Stimulated activated CD8-positive, alpha-beta memory T cell treated with anti-CD3 and anti-CD28 coated beads, Interleukin-2, amount 100 ng/mL, for 48 hours (primary cell): ENCODE data around the gene CYP4F22.
"Not testable (repeated sequence)": the region's sequence is repeated elsewhere in the genome, so short reads cannot be mapped to it uniquely, and the experiment has no call there.

Experiments
- DNase-seq, 2 donors: peaks; one replicate each; pipeline ENCODE4 v3.0.0-alpha.2; 2020; ENCODE audit warnings: low read depth in 2 of 2

CYP4F22 gene

GRCh38 chr19:15508035-15508710 lies at the start of gene CYP4F22:
Gene CYP4F22, plus strand, starts transcription at chr19:15508525. Its CDS starts 16,812 bp downstream, at chr19:15525337.
- DNase-seq: peak in 1 of 2 donors; percentile 20

- no peak for DNase-seq
These were observed 46.6 kb upstream of the CYP4F22 start for GRCh38 chr19:15461694-15462093.

- DNase-seq: peak; percentile 58 to 60
These were observed 44.4 kb upstream of the CYP4F22 start for GRCh38 chr19:15463861-15464371.

GRCh38 chr19:15464394-15465385 lies 43.6 kb upstream of the CYP4F22 start, which contains the start of gene RASAL3:
Gene RASAL3, minus strand, starts transcription at chr19:15464544. Its CDS starts 186 bp downstream, at chr19:15464358.
- DNase-seq: peak; percentile 55 to 61

- DNase-seq: peak in 1 of 2 donors; percentile 37
These were observed 41.2 kb upstream of the CYP4F22 start for GRCh38 chr19:15466851-15467733.

GRCh38 chr19:15467734-15468214 lies 40.6 kb upstream of the CYP4F22 start:
- DNase-seq: no peak

GRCh38 chr19:15468675-15469512 lies 39.4 kb upstream of the CYP4F22 start:
- no peak for DNase-seq

GRCh38 chr19:15469513-15470297 lies 38.6 kb upstream of the CYP4F22 start:
- DNase-seq: no peak

- DNase-seq: no peak
These were observed 36.7 kb upstream of the CYP4F22 start for GRCh38 chr19:15471639-15472101.

GRCh38 chr19:15473821-15474220 lies 34.5 kb upstream of the CYP4F22 start:
- not testable (repeated sequence) for DNase-seq

GRCh38 chr19:15475169-15475568 lies 33.2 kb upstream of the CYP4F22 start:
- no peak for DNase-seq

- no peak for DNase-seq
These were observed 32.7 kb upstream of the CYP4F22 start for GRCh38 chr19:15475611-15476010.

- no peak for DNase-seq
These were observed 32.0 kb upstream of the CYP4F22 start for GRCh38 chr19:15476325-15476724.

- no peak for DNase-seq
These were observed 28.7 kb upstream of the CYP4F22 start, which contains the start of gene PGLYRP2 for GRCh38 chr19:15479391-15480345. Gene PGLYRP2, minus strand, starts transcription at chr19:15479501. Its CDS starts 130 bp downstream, at chr19:15479371.

- DNase-seq: not testable (repeated sequence)
These were observed 27.3 kb upstream of the CYP4F22 start for GRCh38 chr19:15480996-15481395.

- DNase-seq: not testable (repeated sequence)
These were observed 22.6 kb upstream of the CYP4F22 start for GRCh38 chr19:15485768-15486167.

- no peak for DNase-seq
These were observed 21.3 kb upstream of the CYP4F22 start for GRCh38 chr19:15487038-15487437.
